Measurements from ENCODE around the gene HIPK4. TPM values are rescaled to one million over a fixed set of nuclear protein-coding genes. Genes with fewer than 3 reads are reported as not detected.
A peak's percentile ranks its signal among the peaks of the same experiment; 100 is the strongest.

The HIPK4 gene
- total and polyA plus RNA-seq, 9 of the 15 experiments (the other 6 are each of a cell fraction or from before 2014, with no cell fraction given): 0.06 to 0.09 TPM; not detected in 7

- no peak for TF ChIP-seq ZBTB40 (IDR thresholded peaks at IDR 0.05)
- no peak for TF ChIP-seq ZBTB40 (CRISPR knock-in tag; IDR thresholded peaks at IDR 0.05)
- peak; percentile 12; the same call in 1 of the 2 replicates for TF ChIP-seq DPF2 (IDR thresholded peaks at IDR 0.05)
- no peak for TF ChIP-seq XRCC3 (IDR thresholded peaks at IDR 0.05)
- no peak for TF ChIP-seq ILK (tag; IDR thresholded peaks at IDR 0.05; ENCODE audit: borderline replicate concordance, low read depth)
- TF ChIP-seq ZNF311 (CRISPR knock-in tag; IDR thresholded peaks at IDR 0.05): no peak
- TF ChIP-seq FOXM1 (IDR thresholded peaks at IDR 0.05; ENCODE audit: low read depth): no peak
- TF ChIP-seq FOXM1 (CRISPR knock-in tag; IDR thresholded peaks at IDR 0.05; ENCODE audit: low read depth): no peak
- TF ChIP-seq ZNF398 (CRISPR knock-in tag; IDR thresholded peaks at IDR 0.05): no peak
- TF ChIP-seq NKRF (IDR thresholded peaks at IDR 0.05; ENCODE audit: borderline replicate concordance): peak; percentile 34; the same call in 1 of the 2 replicates
- no peak for TF ChIP-seq ZNF511 (CRISPR knock-in tag; IDR thresholded peaks at IDR 0.05)
- peak; percentile 80; the same call in 1 of the 2 replicates for TF ChIP-seq ZBTB1 (CRISPR knock-in tag; IDR thresholded peaks at IDR 0.05; ENCODE audit: borderline replicate concordance, low read depth)
- TF ChIP-seq ZFPM2 (CRISPR knock-in tag; IDR thresholded peaks at IDR 0.05): no peak
These were observed 31.1 kb upstream of the HIPK4 start (continued) for GRCh38 chr19:40420766-40421765.

All from K562 (cell line).